HG03378 (cell line): ENCODE data around the gene UBE4A.

Experiments used
- ATAC-seq: cut with Tn5 transposase; IDR thresholded peaks from one replicate; pipeline ENCODE4 v1.9.1; 2021; ENCODE audit warnings: mild to moderate bottlenecking, moderate library complexity; ENCODE audit not compliant: unreplicated experiment

Gene UBE4A

GRCh38 chr11:118359295-118359958 is at the start of gene UBE4A:
TSS of gene UBE4A (plus strand) at chr11:118359600. CDS start at chr11:118365081, 5,481 bp downstream.
- peak; percentile 65 for ATAC-seq

DNA sequence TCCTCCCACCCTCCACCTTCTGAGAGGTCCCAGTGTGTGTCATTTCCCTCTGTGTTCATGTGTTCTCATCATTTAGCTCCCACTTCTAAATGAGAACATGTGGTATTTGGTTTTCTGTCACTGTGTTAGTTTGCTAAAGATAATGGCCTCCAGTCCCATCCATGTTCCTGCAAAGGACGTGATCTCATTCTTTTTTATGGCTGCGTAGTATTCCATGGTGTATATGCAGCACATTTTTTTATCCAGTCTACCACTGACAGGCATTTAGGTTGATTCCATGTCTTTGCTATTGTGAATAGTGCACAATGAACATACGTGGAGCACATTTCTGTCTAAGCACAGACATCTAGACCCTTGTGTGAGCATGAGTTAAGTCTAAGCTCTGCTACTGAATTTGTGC is 49.1 kb upstream of the UBE4A start:
- no peak for ATAC-seq

DNA sequence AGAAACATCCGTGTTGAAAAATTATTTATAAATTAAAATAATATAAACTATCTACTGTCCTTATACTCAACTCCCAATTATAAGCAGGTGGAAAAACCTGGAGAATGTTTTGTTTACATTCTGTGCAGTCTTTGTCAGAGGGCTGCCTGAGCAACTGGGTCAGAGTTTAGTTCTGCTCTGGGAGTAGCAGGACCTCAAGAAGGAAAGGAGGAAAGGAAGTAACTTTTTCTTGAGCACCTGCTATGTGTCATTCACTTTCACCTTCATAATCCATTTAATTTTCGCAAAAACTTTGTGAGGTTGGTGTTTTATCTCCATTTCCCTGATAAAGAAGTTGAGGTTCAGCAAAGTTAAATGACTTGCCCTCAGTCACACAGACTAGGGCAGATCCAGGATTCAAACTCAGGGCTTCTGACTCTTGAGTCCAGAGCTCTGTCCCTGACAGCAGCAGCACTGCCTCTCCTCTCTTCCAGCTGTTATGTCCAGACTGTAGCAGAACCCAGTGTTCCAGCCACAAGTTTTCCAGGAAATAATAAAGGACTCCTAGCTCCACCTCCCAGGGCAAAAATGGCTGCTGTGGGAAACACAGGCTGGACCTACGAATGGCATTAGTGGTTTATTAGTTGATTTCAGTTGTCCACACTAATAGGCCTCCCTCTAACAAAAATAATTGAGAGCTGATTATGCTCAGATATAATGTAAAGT is 48.5 kb upstream of the UBE4A start:
- no peak for ATAC-seq

- ATAC-seq = no peak
These were observed 47.9 kb upstream of the UBE4A start for GRCh38 chr11:118311518-118311917.

GRCh38 chr11:118312328-118312727 is 47.1 kb upstream of the UBE4A start:
- ATAC-seq = no peak

DNA sequence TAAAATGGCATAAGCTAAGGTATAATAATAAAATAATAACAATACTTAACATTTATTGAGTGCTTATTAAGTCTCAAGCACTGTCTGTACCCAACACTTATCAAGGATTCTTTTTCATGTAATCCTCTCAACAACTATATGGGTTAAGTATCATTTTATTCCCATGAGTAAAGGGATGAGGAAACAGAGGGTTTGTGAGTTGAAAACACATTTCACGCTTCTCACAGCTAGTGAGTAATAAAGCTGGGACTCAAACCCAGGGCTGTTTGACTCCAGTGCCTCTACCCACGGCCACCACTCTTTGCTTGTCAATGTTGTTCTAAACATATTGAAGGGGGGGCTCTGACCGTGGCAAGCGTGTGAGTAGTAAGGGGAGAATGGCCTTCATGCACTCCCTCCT is 46.2 kb upstream of the UBE4A start:
- no peak for ATAC-seq

GRCh38 chr11:118314988-118315411 is 44.4 kb upstream of the UBE4A start:
- ATAC-seq = no peak

- no peak for ATAC-seq
These were observed 41.3 kb upstream of the UBE4A start for GRCh38 chr11:118318124-118318523.

DNA sequence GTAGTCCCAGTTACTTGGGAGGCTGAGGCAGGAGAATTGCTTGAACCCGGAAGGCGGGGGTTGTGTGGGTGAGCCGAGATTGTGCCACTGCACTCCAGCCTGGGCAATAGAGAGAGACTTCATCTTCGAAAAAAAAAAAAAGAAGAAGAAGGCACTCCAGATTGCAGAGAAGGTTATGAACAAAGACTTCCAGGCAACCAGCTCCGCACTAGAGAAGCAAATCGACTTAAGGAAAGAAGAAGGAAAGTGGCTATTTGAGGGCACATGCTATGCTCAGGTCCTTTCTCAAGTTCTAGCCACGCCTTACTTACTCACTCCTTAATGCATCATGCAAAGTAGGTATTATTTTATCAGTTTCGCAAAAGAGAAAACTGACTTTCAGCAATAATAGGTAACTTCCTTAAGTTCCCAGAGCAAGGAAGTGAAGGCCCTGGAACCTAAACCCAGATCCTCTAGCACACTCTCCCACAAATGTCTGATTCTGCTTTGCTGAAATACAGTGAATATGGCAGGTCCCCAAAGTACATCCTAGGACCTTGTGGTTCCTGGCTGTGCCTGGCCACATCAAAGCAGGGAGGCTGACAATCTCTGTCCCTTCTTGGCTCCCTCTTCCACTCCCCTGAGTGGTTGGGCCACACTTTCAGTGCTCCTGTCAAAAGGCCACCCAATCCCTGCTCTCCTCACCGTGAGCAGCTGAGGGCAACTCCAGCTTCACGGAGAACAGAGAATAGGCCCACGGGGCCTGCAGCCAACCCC is 40.6 kb upstream of the UBE4A start:
- no peak for ATAC-seq

DNA sequence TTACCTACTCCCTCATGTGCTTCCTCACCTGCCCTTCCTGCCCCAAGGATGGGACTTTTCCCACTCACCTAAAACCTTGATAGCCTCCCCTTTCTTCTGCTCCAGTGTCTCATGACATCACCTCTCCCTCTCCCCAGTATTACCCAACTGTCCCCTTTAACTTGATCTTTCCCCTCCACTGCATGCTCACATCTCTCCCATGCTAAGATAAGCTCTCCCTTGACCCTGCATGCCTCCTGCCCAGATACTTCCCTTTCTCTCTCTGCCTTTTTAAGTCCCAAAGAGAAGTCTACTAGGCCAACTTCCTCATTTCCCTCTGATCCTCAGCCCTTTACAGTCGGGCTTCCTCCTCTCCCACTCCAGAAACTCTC is 40.1 kb upstream of the UBE4A start:
- no peak for ATAC-seq

GRCh38 chr11:118320515-118320914 is 38.9 kb upstream of the UBE4A start:
- ATAC-seq = no peak

GRCh38 chr11:118321386-118322082 is 37.9 kb upstream of the UBE4A start:
- no peak for ATAC-seq

DNA sequence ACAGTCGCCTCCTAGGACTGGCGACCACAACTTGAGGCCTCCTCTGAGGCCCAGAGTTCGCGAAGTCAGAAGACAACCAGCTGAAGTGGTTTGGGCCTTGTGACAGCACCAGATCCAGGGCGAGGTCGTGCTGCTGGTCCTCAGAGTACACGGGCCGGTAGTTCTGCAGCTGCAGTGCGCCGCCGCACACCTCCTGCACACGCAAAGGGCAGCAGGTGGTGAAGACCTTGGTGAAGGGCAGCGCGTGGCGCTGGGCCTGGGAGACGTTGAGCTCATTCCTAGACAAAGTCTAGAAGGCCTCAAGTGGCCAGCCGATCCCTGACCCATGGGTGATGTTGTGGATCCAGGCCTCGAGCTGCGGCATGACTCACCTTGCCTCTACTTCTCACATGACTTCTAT is 36.7 kb upstream of the UBE4A start:
- no peak for ATAC-seq

GRCh38 chr11:118325283-118325682 is 34.1 kb upstream of the UBE4A start:
- no peak for ATAC-seq

GRCh38 chr11:118328745-118329144 is 30.7 kb upstream of the UBE4A start:
- no peak for ATAC-seq

DNA sequence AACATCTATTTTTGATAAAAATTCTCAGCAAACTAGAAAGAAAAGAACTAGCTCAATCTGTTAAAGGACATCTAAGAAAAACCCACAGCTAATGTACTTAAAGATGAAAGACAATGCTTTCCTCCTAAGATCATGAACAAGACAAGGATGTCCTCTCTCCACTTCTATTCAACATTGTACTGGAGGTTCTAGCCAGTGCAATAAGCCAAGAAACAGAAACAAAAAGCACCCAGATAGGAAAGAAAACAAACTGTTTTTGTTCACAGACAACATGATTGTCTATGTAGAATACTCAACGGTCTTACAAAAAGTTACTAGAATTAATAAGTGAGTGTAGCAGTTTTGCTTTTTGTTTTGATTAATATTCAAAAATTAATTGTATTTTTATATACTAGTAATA is 24.7 kb upstream of the UBE4A start:
- ATAC-seq = no peak

GRCh38 chr11:118338637-118339061 is 20.8 kb upstream of the UBE4A start:
- no peak for ATAC-seq

GRCh38 chr11:118339281-118339961 is 20.0 kb upstream of the UBE4A start:
- ATAC-seq = no peak

- no peak for ATAC-seq
These were observed 19.0 kb upstream of the UBE4A start for GRCh38 chr11:118340449-118340848.

- ATAC-seq = no peak
These were observed 18.1 kb upstream of the UBE4A start for GRCh38 chr11:118341261-118341660.
